K562 (cell line): Measurements from ENCODE around the gene PHLDB2. TPM values are rescaled to one million over a fixed set of nuclear protein-coding genes. Genes with fewer than 3 reads are reported as not detected.

Source experiments
- ATAC-seq: fragments of 200-7000 bp; cut with Tn5 transposase; 3 replicates; pipeline ENCODE4 v1.9.1; 2020; ENCODE audit warnings: moderate library complexity
- BruUV-seq: library from RNA; stranded (reverse); fragments of 400-500 nt; replicated peaks from 2 replicates; lab custom pipeline; 2021; lab: Mats Ljungman, UMichigan
- CTCF ChIA-PET: fragments of 300-600 bp; formaldehyde crosslinking; extraction: SDS; loops from one replicate; lab custom pipeline; 2021; ENCODE audit warnings: low intra/inter-chr PET ratio; lab: Yijun Ruan, JAX
- POLR2A ChIA-PET: fragments of 300-600, 350-650 bp; sonication (Branson Sonifier 250); formaldehyde crosslinking; extraction: SDS; loops from one replicate; lab custom pipeline; 2021; ENCODE audit warnings: antibody characterized with exemption, inconsistent platforms; lab: Yijun Ruan, JAX
- DNase-seq, 4 experiments: peaks; one replicate each; pipeline versions ENCODE4 v3.0.0 to v3.0.0-alpha.2; 2011 to 2018; ENCODE audit warnings: low spot score in 3 of 4, mixed read lengths in 3 of 4; ENCODE audit errors: extremely low read depth in 1 of 4
- FAIRE-seq: peaks from 2 replicates; lab custom pipeline; 2011; peaks lifted over from hg19 to GRCh38; lab: Jason Lieb, UNC
- H2AFZ ChIP-seq: 2 replicates; pipeline ENCODE4 v1.6.0; 2011; ENCODE audit warnings: low read depth, low read length, control low read depth, inconsistent platforms
- H3K27ac ChIP-seq: fragments of 200-600 bp; 3 replicates; pipeline ENCODE4 v1.8.0; 2011; ENCODE audit warnings: low read depth, mild to moderate bottlenecking, control low read depth, inconsistent platforms, low read length, moderate library complexity, mixed read lengths; ENCODE audit errors: extremely low read depth
- H3K27me3 ChIP-seq, 2 experiments: fragments of 300-600 bp in 1 of 2; 2 replicates in 1 of 2; 3 replicates in 1 of 2; pipeline versions ENCODE4 v1.6.0 to v1.8.0; 2011; ENCODE audit warnings: inconsistent platforms in 2 of 2, low read length in 2 of 2, mild to moderate bottlenecking in 1 of 2, mixed read lengths in 1 of 2, moderate library complexity in 1 of 2; ENCODE audit not compliant: control insufficient read depth in 2 of 2, insufficient read depth in 2 of 2
- H3K36me3 ChIP-seq: fragments of 300-600 bp; 3 replicates; pipeline ENCODE4 v1.8.0; 2011; ENCODE audit warnings: mild to moderate bottlenecking, low read length, inconsistent platforms; ENCODE audit not compliant: control insufficient read depth, insufficient read depth
- H3K4me1 ChIP-seq, 2 experiments: fragments of 200-600 bp in 1 of 2; replicated peaks in 1 of 2; 2 replicates in 1 of 2; 3 replicates in 1 of 2; pipeline versions ENCODE4 v1.5.1 to v1.8.0; 2011; ENCODE audit warnings: inconsistent platforms in 2 of 2, low read length in 2 of 2, mild to moderate bottlenecking in 1 of 2, mixed read lengths in 1 of 2, moderate library complexity in 1 of 2; ENCODE audit not compliant: control insufficient read depth in 2 of 2, insufficient read depth in 2 of 2
- H3K4me2 ChIP-seq: 2 replicates; pipeline ENCODE4 v1.6.1; 2011; ENCODE audit warnings: low read length, control low read depth, inconsistent platforms, mixed read lengths; ENCODE audit not compliant: insufficient read depth
- H3K4me3 ChIP-seq: fragments of 200-600 bp; sonication (generic), shearing (Covaris generic); 2 replicates; pipeline ENCODE4 v1.5.1; 2016; ENCODE audit warnings: control low read depth, inconsistent platforms
- H3K79me2 ChIP-seq: fragments of 200-600 bp; 3 replicates; pipeline ENCODE4 v1.8.0; 2011; ENCODE audit warnings: low read length, inconsistent platforms; ENCODE audit not compliant: control insufficient read depth, insufficient read depth
- H3K9ac ChIP-seq, 2 experiments: 2 replicates each; pipeline versions ENCODE4 v1.6.0 to v1.6.1; 2011; ENCODE audit warnings: low read depth in 2 of 2, low read length in 2 of 2, control low read depth in 1 of 2, inconsistent platforms in 1 of 2, mild to moderate bottlenecking in 1 of 2, mixed read lengths in 1 of 2; ENCODE audit not compliant: insufficient read depth in 1 of 2
- H3K9me1 ChIP-seq: one replicate; pipeline ENCODE4 v1.6.0; 2011; ENCODE audit warnings: inconsistent platforms, mild to moderate bottlenecking, low read length, moderate library complexity; ENCODE audit not compliant: control insufficient read depth, insufficient read depth
- H3K9me3 ChIP-seq: replicated peaks from 2 replicates; pipeline ENCODE4 v1.5.1; 2011; ENCODE audit warnings: low read depth, low read length, inconsistent platforms; ENCODE audit not compliant: control insufficient read depth, insufficient read depth
- H4K20me1 ChIP-seq: replicated peaks from 2 replicates; pipeline ENCODE4 v1.6.1; 2011; ENCODE audit warnings: low read length, inconsistent platforms, mixed read lengths; ENCODE audit not compliant: control insufficient read depth, insufficient read depth
- KAT2B ChIP-seq: IDR thresholded peaks from one replicate; pipeline ENCODE4 v1.6.1; 2012; ENCODE audit warnings: low read depth, mild to moderate bottlenecking, control low read depth, inconsistent platforms, low read length, moderate library complexity
- NEUROD1 ChIP-seq: fragments of 150-350 bp; IDR thresholded peaks from 2 replicates; pipeline ENCODE4 v1.6.1; 2014; ENCODE audit warnings: borderline replicate concordance, low read length, low read depth; ENCODE audit not compliant: partially characterized antibody
- RBM39 ChIP-seq: fragments of 200-400 bp; formaldehyde crosslinking; optimal IDR thresholded peaks from 2 replicates; pipeline ENCODE3; 2018; ENCODE audit warnings: low read depth, low read length
- RNF219 ChIP-seq: fragments of 250-450 bp; sonication (Bioruptor Pico); IDR thresholded peaks from 2 replicates; pipeline ENCODE4 v1.5.0; 2022; ENCODE audit warnings: mild to moderate bottlenecking
- TAF15 ChIP-seq: fragments of 200-400 bp; formaldehyde crosslinking; IDR thresholded peaks from 2 replicates; pipeline ENCODE4 v1.6.1; 2017; ENCODE audit warnings: mild to moderate bottlenecking, low read depth, low read length, moderate library complexity
- WGBS: fragments of 100-300 bp; shearing (Covaris generic); methylation state at CpG from one replicate; pipeline ENCODE4 v1.1.6; 2016; ENCODE audit warnings: low coverage, mixed read lengths; ENCODE audit not compliant: insufficient coverage; ENCODE audit errors: missing lambda C conversion rate; 5-methylcytosine and 5-hydroxymethylcytosine counted together
- in situ Hi-C: fragments of 300-500 bp; cut with MboI; formaldehyde crosslinking; loops from 4 replicates; pipeline ENCODE4 v1.15.0; 2018; ENCODE audit warnings: inconsistent platforms, mixed read lengths
- intact Hi-C: fragments of 100-400 bp; cut with micrococcal nuclease; formaldehyde crosslinking; loops from 2 replicates; pipeline ENCODE4 v1.14.2; 2022
- polyA plus RNA-seq, 8 experiments: library from polyadenylated mRNA; depleted of rRNA in 4 of 8; stranded (reverse) in 5 of 8; unstranded in 3 of 8; fragments of >200 nt; fragmentation: Nextera tagmentation in 2 of 8; fragmentation: Illumina TruSeq in 1 of 8; extraction: Ambion mirVana in 2 of 8; extraction: Trizol in 1 of 8; gene quantifications; 2 replicates each; pipeline versions ENCODE4 v1.2.1 to v1.2.3, GENCODE V29; 2011 to 2014; ENCODE audit warnings: inconsistent platforms in 1 of 8, missing spikeins in 1 of 8
- total RNA-seq, 7 experiments: library from RNA; depleted of rRNA in 6 of 7; stranded (reverse); fragments of >200 nt in 6 of 7; fragmentation: Illumina TruSeq in 2 of 7; extraction: Trizol in 2 of 7; gene quantifications; 2 replicates each; pipeline versions ENCODE4 v1.2.1 to v1.2.3, GENCODE V29; 2011 to 2021; ENCODE audit warnings: low replicate concordance in 1 of 7

The PHLDB2 gene
- total and polyA plus RNA-seq, 9 of the 15 experiments (the other 6 are each of a cell fraction or from before 2014, with no cell fraction given), result 0.04 TPM; not detected in 8

DNA sequence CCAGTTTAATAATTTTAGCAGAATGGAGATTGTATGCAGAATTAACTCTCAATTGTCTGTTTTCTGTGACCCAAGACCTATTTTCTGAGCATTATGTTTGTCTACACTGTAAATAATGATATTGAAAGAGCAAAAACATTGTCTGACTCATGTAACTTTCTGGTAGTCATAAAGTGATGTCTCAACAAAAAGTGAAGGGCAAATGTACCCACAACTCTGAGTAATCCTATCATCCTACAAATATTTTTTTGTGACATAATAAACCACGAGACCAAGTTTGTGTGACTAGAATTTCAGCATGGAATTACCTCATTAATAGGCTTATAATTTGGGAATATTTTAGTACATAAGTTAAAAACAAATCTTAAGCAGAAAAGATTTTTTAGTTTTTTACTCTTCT, 104.4 kb downstream of the PHLDB2 start (continued):
- TF ChIP-seq RNF219 (CRISPR knock-in tag) (no peak), NEUROD1 (no peak)

DNA sequence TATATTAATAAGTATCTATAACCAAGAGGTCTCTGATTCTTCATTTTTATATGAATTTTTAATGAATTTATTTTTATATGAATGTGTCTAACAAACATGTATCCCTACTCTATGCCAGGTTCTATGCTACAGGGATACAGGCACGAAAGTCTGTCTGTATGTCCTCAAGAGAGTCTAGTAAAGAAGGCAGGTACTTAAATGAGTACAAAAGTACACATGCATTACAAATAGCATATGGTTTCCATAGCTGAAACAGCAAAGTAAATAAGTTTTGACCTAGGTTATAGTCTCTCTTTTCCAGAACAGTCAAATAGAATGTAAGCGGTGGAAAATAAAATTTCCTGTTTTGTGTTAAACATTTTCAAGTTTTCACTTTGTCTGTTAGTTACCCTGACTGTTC, 106.4 kb downstream of the PHLDB2 start:
- no peak for ATAC-seq
- no peak for DNase-seq
- in situ Hi-C loops, result no loop called here

More for the DNA sequence above, 106.4 kb downstream of the PHLDB2 start:
- H3K79me2 ChIP-seq, result no peaks in the 10 kb centered on the region
- no peak for FAIRE-seq
- H3K9me1 ChIP-seq, result no peaks in the 10 kb centered on the region
- no peaks in the 10 kb centered on the region for H3K4me1 ChIP-seq
- H3K27me3 ChIP-seq, result no peaks in the 10 kb centered on the region
- H3K9me3 ChIP-seq, result no peaks in the 10 kb centered on the region
- 0% methylated on average over 2 of the region's 2 CpGs for WGBS
- no peak overlapping the region for H2AFZ ChIP-seq
- H3K4me3 ChIP-seq, result no peak overlapping the region
- H3K4me2 ChIP-seq, result no peak overlapping the region
- POLR2A ChIA-PET, result no interaction called here
- no peak overlapping the region for H3K27ac ChIP-seq
- intact Hi-C loops, result no loop called here
- TF ChIP-seq KAT2B (no peak), TAF15 (no peak), RBM39 (no peak)
- CTCF ChIA-PET, result no interaction called here
- H3K36me3 ChIP-seq, result no peaks in the 10 kb centered on the region
- no peaks in the 10 kb centered on the region for H4K20me1 ChIP-seq
- BruUV-seq, result no TSS peak
- no peak overlapping the region for H3K9ac ChIP-seq
